Lung (tissue), 12 donors: Measurements from ENCODE around the gene MAGI2. TPM values are rescaled to one million over a fixed set of nuclear protein-coding genes. Genes with fewer than 3 reads are reported as not detected.

ENCODE experiments used
- ATAC-seq: fragments of 200-7000 bp; cut with Tn5 transposase; one replicate; pipeline ENCODE4 v1.9.1; 2020; ENCODE audit warnings: moderate number of reproducible peaks; ENCODE audit not compliant: insufficient read depth, low FRiP score
- DNase-seq, 3 donors: peaks; one replicate each; pipeline ENCODE4 v3.0.0-alpha.2; 2013 to 2017
- H3K27ac ChIP-seq, 2 donors: one replicate each; pipeline ENCODE4 v1.5.1; 2013; ENCODE audit warnings: mild to moderate bottlenecking in 2 of 2, moderate library complexity in 2 of 2, control low read depth in 1 of 2, inconsistent platforms in 1 of 2, low read depth in 1 of 2, low read length in 1 of 2
- H3K27me3 ChIP-seq, 3 donors: one replicate each; pipeline ENCODE4 v1.5.1; 2013; ENCODE audit warnings: low read length in 2 of 3; ENCODE audit not compliant: control insufficient read depth in 3 of 3, insufficient read depth in 3 of 3
- H3K36me3 ChIP-seq, 4 donors: one replicate each; pipeline ENCODE4 v1.5.1; 2013; ENCODE audit warnings: low read length in 4 of 4, mild to moderate bottlenecking in 1 of 4, moderate library complexity in 1 of 4; ENCODE audit not compliant: control insufficient read depth in 4 of 4, insufficient read depth in 4 of 4
- H3K4me1 ChIP-seq, 5 donors: one replicate each; pipeline ENCODE4 v1.5.1; 2013; ENCODE audit warnings: low read length in 5 of 5, mild to moderate bottlenecking in 2 of 5, moderate library complexity in 1 of 5; ENCODE audit not compliant: control insufficient read depth in 5 of 5, insufficient read depth in 5 of 5
- H3K4me3 ChIP-seq: one replicate; pipeline ENCODE4 v1.5.1; 2013; ENCODE audit warnings: mild to moderate bottlenecking, control low read depth, moderate library complexity
- H3K9ac ChIP-seq, 2 donors: one replicate each; pipeline ENCODE4 v1.5.1; 2013; ENCODE audit warnings: low read length in 2 of 2, control low read depth in 1 of 2; ENCODE audit not compliant: insufficient read depth in 1 of 2
- H3K9me3 ChIP-seq, 4 donors: one replicate each; pipeline ENCODE4 v1.5.1; 2013; ENCODE audit warnings: low read length in 3 of 4, mild to moderate bottlenecking in 1 of 4, moderate library complexity in 1 of 4; ENCODE audit not compliant: control insufficient read depth in 4 of 4, insufficient read depth in 3 of 4
- CTCF ChIP-seq: IDR thresholded peaks from 2 replicates; pipeline ENCODE4 v1.5.1; 2012; ENCODE audit warnings: mild to moderate bottlenecking; ENCODE audit errors: control extremely low read depth, extremely low read depth
- WGBS, 2 donors: extraction: QIAGEN DNeasy Blood & Tissue Kit; methylation state at CpG; one replicate each; pipeline ENCODE4 v1.1.7; 2013; 5-methylcytosine and 5-hydroxymethylcytosine counted together
- polyA plus RNA-seq, 2 donors: library from polyadenylated mRNA; stranded (reverse); fragments of 200-250 nt; gene quantifications; one replicate each; pipeline ENCODE4 v1.2.1, GENCODE V29; 2013
- total RNA-seq, 2 donors: library from RNA; depleted of rRNA in 1 of 2; stranded (reverse); fragments of >200 nt in 1 of 2; gene quantifications; one replicate each; pipeline ENCODE4 v1.2.1, GENCODE V29; 2014 to 2021
- donor health status: control.
- donor health status: control.
- donor health status: Bipolar disorder and iron deficiency.
- donor health status: healthy.
- donor health status: DM: yes; HTN: yes; CAD: no.

Gene MAGI2
- total and polyA plus RNA-seq, 4 donors, result 0.94 to 18.0 (median 5.3) TPM

- Histone ChIP-seq H3K27me3 (no peaks in the 10 kb centered on the region), H3K9me3 (no peaks in the 10 kb centered on the region), H3K4me3 (no peak overlapping the region), H3K9ac (no peak overlapping the region), H3K36me3 (no peaks in the 10 kb centered on the region), H3K4me1 (peaks cover 0 to 20% (median 5%) of the 10 kb centered on the region in 5 donors), H3K27ac (no peak overlapping the region)
- DNase-seq (no peak), ATAC-seq (no peak)
- TF ChIP-seq CTCF, result no peak
These were observed 48.1 kb downstream of the MAGI2 start for GRCh38 chr7:79405368-79405767.

GRCh38 chr7:79403879-79404278, 49.6 kb downstream of the MAGI2 start:
- 65 to 79% methylated on average over 3 of the region's 3 CpGs for WGBS, 2 donors
- H3K9ac ChIP-seq, result no peak overlapping the region
- no peak for ATAC-seq

GRCh38 chr7:79403451-79403850, 50.0 kb downstream of the MAGI2 start:
- no peak overlapping the region for H3K27ac ChIP-seq
- no peaks in the 10 kb centered on the region for H3K27me3 ChIP-seq
- ATAC-seq, result no peak
- no peak for TF ChIP-seq CTCF
- no peak overlapping the region for H3K9ac ChIP-seq
- no peak overlapping the region for H3K4me3 ChIP-seq
- 58 to 63% methylated on average over 2 of the region's 2 CpGs for WGBS, 2 donors
- H3K9me3 ChIP-seq, result no peaks in the 10 kb centered on the region
- peaks cover 0 to 24% (median 5%) of the 10 kb centered on the region in 5 donors for H3K4me1 ChIP-seq
- no peaks in the 10 kb centered on the region for H3K36me3 ChIP-seq
- DNase-seq, result peak in 2 of 3 donors; percentile 59 to 84

More at GRCh38 chr7:79403879-79404278, 49.6 kb downstream of the MAGI2 start:
- Histone ChIP-seq H3K4me1 (peaks cover 0 to 24% (median 5%) of the 10 kb centered on the region in 5 donors), H3K4me3 (no peak overlapping the region), H3K36me3 (no peaks in the 10 kb centered on the region), H3K27me3 (no peaks in the 10 kb centered on the region), H3K9me3 (no peaks in the 10 kb centered on the region), H3K27ac (no peak overlapping the region)
- no peak for TF ChIP-seq CTCF
- no peak for DNase-seq

- Histone ChIP-seq H3K9ac (no peak overlapping the region), H3K4me1 (peaks cover 0 to 24% (median 6%) of the 10 kb centered on the region in 5 donors), H3K4me3 (no peak overlapping the region), H3K27ac (no peak overlapping the region), H3K27me3 (no peaks in the 10 kb centered on the region), H3K9me3 (no peaks in the 10 kb centered on the region), H3K36me3 (no peaks in the 10 kb centered on the region)
- 42 to 55% methylated on average over 1 of the region's 1 CpG for WGBS, 2 donors
- DNase-seq (peak in 1 of 3 donors; percentile 29), ATAC-seq (no peak)
- TF ChIP-seq CTCF, result no peak
These were observed 52.2 kb downstream of the MAGI2 start for GRCh38 chr7:79401254-79401653.
